Measurements from ENCODE around the gene LMNA. TPM values are rescaled to one million over a fixed set of nuclear protein-coding genes. Genes with fewer than 3 reads are reported as not detected.

Gene LMNA
- total RNA-seq, 1 donor, result 854 TPM

GRCh38 chr1:156151093-156151688, 36.7 kb downstream of the LMNA start:
- H4K20me1 ChIP-seq (ENCODE audit: insufficient read depth, low read length), result no peaks in the 10 kb centered on the region
- H3K27me3 ChIP-seq (ENCODE audit: insufficient read depth, low read length), result peaks cover 11% of the 10 kb centered on the region
- peak overlapping the region; percentile 33 for H3K4me2 ChIP-seq (ENCODE audit: insufficient read depth, low read length)
- no peaks in the 10 kb centered on the region for H3K9me3 ChIP-seq (ENCODE audit: low read depth, low read length)
- no peak for TF ChIP-seq CTCF (IDR thresholded peaks at IDR 0.05; ENCODE audit: extremely low read depth, low read depth, low read length)
- peak overlapping the region; percentile 16 for H3K27ac ChIP-seq (ENCODE audit: low read depth, low read length)
- H2AFZ ChIP-seq (ENCODE audit: low read length), result no peak overlapping the region
- peak overlapping the region; percentile 22 for H3K4me3 ChIP-seq (ENCODE audit: insufficient read depth, low read length)
- peaks cover 19% of the 10 kb centered on the region for H3K4me1 ChIP-seq (ENCODE audit: insufficient read depth, low read length)
- no peaks in the 10 kb centered on the region for H3K36me3 ChIP-seq (ENCODE audit: insufficient read depth, low read length)
- DNase-seq (ENCODE audit: insufficient read length, low spot score, missing footprints), result peak; percentile 91
- no peaks in the 10 kb centered on the region for H3K79me2 ChIP-seq (ENCODE audit: insufficient read depth, low read length)

- H3K36me3 ChIP-seq (ENCODE audit: insufficient read depth, low read length), result no peaks in the 10 kb centered on the region
- peaks cover 9% of the 10 kb centered on the region for H3K4me1 ChIP-seq (ENCODE audit: insufficient read depth, low read length)
- no peak overlapping the region for H3K4me3 ChIP-seq (ENCODE audit: insufficient read depth, low read length)
- H2AFZ ChIP-seq (ENCODE audit: low read length), result no peak overlapping the region
- H3K4me2 ChIP-seq (ENCODE audit: insufficient read depth, low read length), result no peak overlapping the region
- H3K79me2 ChIP-seq (ENCODE audit: insufficient read depth, low read length), result no peaks in the 10 kb centered on the region
- no peaks in the 10 kb centered on the region for H4K20me1 ChIP-seq (ENCODE audit: insufficient read depth, low read length)
- TF ChIP-seq CTCF (IDR thresholded peaks at IDR 0.05; ENCODE audit: extremely low read depth, low read depth, low read length), result no peak
- no peak overlapping the region for H3K27ac ChIP-seq (ENCODE audit: low read depth, low read length)
- DNase-seq (ENCODE audit: insufficient read length, low spot score, missing footprints), result peak; percentile 80
- no peaks in the 10 kb centered on the region for H3K9me3 ChIP-seq (ENCODE audit: low read depth, low read length)
- peaks cover 11% of the 10 kb centered on the region for H3K27me3 ChIP-seq (ENCODE audit: insufficient read depth, low read length)
Observed at GRCh38 chr1:156152628-156153027, 38.1 kb downstream of the LMNA start.

GRCh38 chr1:156153362-156153761, 38.9 kb downstream of the LMNA start, which contains the start of gene SEMA4A:
Gene SEMA4A, plus strand, starts transcription at chr1:156153585. Its CDS starts 994 bp downstream, at chr1:156154579.
- H3K36me3 ChIP-seq (ENCODE audit: insufficient read depth, low read length), result no peaks in the 10 kb centered on the region
- H3K4me1 ChIP-seq (ENCODE audit: insufficient read depth, low read length), result peaks cover 9% of the 10 kb centered on the region
- peaks cover 7% of the 10 kb centered on the region for H3K27me3 ChIP-seq (ENCODE audit: insufficient read depth, low read length)
- no peak within 1 kb of the TSS for H3K27ac ChIP-seq (ENCODE audit: low read depth, low read length)
- no peaks in the 10 kb centered on the region for H3K9me3 ChIP-seq (ENCODE audit: low read depth, low read length)
- H2AFZ ChIP-seq (ENCODE audit: low read length), result no peak within 1 kb of the TSS
- peak; percentile 38 for DNase-seq (ENCODE audit: insufficient read length, low spot score, missing footprints)
- no peaks in the 10 kb centered on the region for H4K20me1 ChIP-seq (ENCODE audit: insufficient read depth, low read length)
- no peaks in the 10 kb centered on the region for H3K79me2 ChIP-seq (ENCODE audit: insufficient read depth, low read length)
- TF ChIP-seq CTCF (IDR thresholded peaks at IDR 0.05; ENCODE audit: extremely low read depth, low read depth, low read length), result no peak
- H3K4me3 ChIP-seq (ENCODE audit: insufficient read depth, low read length), result no peak within 1 kb of the TSS
- no peak within 1 kb of the TSS for H3K4me2 ChIP-seq (ENCODE audit: insufficient read depth, low read length)

- no peak for TF ChIP-seq CTCF (IDR thresholded peaks at IDR 0.05; ENCODE audit: extremely low read depth, low read depth, low read length)
- Histone ChIP-seq H3K79me2 (ENCODE audit: insufficient read depth, low read length) (no peaks in the 10 kb centered on the region), H3K27me3 (ENCODE audit: insufficient read depth, low read length) (peaks cover 5% of the 10 kb centered on the region), H3K9me3 (ENCODE audit: low read depth, low read length) (no peaks in the 10 kb centered on the region), H3K4me2 (ENCODE audit: insufficient read depth, low read length) (no peak overlapping the region), H3K27ac (ENCODE audit: low read depth, low read length) (no peak overlapping the region), H2AFZ (ENCODE audit: low read length) (no peak overlapping the region), H3K36me3 (ENCODE audit: insufficient read depth, low read length) (no peaks in the 10 kb centered on the region), H4K20me1 (ENCODE audit: insufficient read depth, low read length) (no peaks in the 10 kb centered on the region), H3K4me3 (ENCODE audit: insufficient read depth, low read length) (no peak overlapping the region), H3K4me1 (ENCODE audit: insufficient read depth, low read length) (peaks cover 9% of the 10 kb centered on the region)
- no peak for DNase-seq (ENCODE audit: insufficient read length, low spot score, missing footprints)
Observed at GRCh38 chr1:156154317-156154749, 39.8 kb downstream of the LMNA start.
